GM19463 (cell line): ENCODE data around the gene ZFAND3.

Experiments
- ATAC-seq: cut with Tn5 transposase; IDR thresholded peaks from one replicate; pipeline ENCODE4 v1.9.1; 2021; ENCODE audit warnings: mild to moderate bottlenecking, moderate library complexity; ENCODE audit not compliant: unreplicated experiment

ZFAND3 gene

DNA sequence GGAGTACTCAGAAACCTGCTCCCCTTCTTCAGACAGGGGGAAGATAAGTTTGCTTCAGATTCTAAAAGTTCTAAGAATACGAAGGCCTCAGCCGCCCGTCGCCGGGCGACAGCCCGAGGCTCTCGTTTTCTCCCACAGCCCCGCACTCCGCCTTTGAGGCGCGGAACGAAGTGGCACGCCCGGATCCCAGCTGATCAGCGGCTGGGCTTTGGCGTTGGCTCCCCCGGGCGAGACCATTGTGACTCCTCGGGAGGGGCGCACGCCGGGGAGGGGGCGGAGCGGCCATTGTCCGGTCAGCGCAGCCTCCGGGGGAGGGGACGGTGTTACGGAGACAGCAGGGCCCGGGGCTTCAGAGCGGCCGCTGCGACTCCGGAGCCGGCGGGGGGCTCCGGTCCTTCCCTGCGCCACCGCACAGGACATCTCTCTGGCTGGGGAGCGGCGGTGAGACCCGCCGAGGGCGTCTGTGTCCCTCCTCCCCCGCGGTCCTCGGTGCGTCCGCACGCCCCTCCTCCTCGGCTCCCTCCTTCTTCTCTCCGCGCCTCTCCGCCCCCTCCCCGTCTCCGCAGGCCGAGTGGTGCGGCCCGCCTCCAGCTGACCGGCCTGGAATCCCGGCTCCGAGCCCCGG, at the start of gene ZFAND3:
Gene ZFAND3 (plus strand): TSS at position 551 of the 625 bp plus-strand sequence. CDS start 219 bp downstream, outside the sequence.
- peak; percentile 79 for ATAC-seq

DNA sequence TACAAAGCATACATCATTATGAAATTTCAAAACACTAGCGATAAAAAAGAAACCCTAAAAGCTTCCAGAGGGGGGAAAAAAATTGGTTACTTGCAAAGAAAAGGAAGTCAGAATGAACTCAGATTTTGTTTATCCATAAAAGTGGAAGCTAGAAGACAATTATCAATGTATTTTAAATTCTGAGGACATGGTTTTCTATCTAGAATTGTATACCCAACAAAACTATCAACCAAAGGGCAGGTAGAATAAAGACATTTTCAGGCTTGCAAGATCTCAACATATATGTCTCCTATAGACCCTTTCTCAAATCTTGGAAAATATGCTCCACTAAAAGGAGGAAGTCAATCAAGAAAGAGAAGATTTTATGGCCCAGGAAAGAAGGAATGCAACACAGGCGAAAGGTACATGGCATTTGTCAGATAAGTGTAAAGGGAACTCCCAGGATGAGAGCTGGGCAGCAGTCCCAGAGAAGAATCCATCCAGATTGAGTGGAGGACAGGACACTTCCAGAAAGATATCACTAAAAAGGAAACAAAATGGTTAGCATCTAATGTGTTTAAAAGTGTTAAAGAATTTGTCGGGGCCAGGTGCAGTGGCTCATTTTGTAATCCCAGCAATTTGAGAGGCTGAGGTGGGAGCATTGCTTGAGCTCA, 45.4 kb upstream of the ZFAND3 start:
- no peak for ATAC-seq

DNA sequence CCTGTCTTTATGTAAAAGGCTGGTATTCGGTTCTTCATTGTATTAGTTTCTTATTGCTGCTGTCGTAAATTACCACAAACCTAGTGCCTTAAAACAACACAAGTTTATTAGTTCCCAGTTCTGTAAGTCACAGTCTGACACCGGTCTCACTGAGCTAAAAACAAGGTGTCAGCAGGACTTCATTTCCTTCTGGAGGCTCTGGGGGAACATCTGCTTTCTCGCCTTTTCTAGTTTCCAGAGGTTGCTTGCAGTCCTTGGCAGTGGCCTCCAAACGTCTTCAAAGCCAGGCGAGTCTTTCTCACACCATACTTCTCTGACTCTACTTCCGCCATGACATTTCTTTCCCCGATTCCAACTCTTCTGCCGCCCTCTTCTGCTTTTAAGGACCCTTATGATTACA, 43.0 kb upstream of the ZFAND3 start:
- no peak for ATAC-seq

DNA sequence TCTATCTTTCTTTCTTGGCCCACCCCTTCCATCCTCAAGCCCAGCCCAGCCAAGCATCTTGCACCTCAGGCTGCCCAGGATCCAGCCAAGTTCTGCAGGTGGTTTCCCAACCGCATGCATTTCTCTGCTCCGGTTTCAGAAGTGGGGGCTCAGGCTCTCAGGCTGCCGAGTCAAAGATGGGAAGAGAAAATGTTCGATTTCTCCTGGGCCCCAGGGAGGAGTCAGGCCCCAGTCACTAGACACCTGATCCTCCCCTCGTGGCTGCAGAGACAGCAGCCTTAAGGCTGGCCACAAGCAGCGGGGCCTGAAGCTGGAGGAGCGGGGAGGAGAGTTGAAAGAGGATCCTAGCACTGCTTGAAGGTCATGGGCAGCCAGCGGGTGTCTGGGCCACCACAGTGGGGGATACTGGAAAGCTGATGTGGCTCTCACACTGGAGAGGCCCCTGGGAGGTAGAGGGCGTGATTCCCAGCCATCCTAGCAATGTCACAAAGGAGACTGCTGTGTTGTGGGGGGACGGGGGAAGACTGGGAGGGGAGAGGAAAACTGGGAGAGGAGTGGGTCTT, 42.2 kb upstream of the ZFAND3 start:
- peak; percentile 54 for ATAC-seq

GRCh38 chr6:37779111-37779800, 40.3 kb upstream of the ZFAND3 start:
- no peak for ATAC-seq

DNA sequence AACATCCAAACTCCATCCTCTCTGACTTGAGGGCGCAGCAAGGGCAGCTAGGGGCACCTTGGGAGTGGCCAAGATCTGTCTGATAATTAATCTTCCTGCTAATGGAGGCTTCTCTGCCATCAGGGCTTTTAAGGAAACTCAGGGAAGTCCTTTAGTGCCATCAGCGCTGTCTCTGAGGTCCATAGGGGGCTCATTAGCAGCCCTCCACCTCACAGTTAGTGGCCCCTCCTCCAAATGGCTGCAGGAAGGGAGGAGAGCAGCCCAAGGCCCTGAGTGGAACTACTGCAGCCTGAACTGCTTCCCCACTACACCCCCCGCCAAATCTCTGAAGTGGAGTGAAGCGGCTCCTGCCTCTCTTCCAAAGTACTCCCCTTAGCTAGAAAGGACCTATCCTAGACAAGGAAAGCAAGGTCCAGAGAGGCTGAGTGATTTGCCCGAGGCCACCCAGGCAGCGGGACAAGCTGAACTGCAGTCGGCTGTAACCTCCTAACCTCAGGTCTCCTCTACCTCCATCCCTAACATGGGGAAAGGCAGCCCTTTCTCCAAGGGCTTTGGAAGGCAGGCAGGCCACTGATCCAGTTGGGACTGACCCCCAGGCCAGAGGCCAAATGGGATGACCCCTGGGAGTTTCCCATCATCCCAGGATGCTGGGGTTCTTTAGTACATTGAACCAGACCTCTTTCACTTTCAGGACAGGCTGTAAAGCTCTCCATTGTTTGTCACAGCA, 39.5 kb upstream of the ZFAND3 start:
- no peak for ATAC-seq

- no peak for ATAC-seq
These were observed 37.7 kb upstream of the ZFAND3 start for GRCh38 chr6:37781788-37782187.

DNA sequence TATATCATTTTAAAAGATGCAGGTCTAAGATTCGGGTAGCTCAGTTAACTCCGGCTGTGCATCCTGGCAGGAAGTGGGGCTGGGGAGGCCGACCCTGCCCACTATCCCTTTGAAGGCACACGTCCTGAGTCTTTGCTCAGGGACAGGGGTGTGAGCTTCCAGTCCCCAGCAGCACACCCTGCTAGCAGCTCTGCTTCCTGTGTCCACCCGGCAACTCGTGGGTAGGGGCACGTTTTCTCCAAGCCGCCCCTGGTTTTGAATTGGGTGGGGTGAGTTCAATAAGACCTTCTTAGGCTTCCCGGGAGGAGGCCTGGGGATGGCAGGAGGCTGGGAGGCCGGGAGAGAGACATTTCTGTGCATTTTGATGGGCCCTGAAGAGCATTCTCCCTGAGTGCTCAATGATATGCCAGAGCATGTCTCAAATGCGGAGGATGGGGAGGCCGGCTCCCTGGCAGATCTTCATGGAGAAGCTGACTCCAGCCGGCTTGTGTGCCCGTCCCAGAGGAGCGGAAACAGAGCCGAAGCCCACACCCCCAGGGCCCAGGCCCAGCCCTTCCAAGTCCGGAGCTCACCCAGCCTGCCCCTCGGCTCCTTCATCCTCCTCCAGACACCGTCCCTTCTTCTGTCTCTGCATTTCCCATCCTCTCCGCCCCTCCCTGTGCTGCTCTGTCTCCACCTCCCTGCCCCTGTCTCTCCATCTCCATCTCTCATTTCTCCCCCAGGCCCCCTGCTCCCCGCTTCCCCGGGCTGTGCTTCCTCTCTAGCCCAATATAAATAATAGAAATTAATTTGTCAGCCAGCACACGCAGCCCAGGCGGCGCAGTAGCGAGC, 36.3 kb upstream of the ZFAND3 start:
- ATAC-seq: no peak

GRCh38 chr6:37783856-37784584, 35.5 kb upstream of the ZFAND3 start:
- ATAC-seq: no peak

DNA sequence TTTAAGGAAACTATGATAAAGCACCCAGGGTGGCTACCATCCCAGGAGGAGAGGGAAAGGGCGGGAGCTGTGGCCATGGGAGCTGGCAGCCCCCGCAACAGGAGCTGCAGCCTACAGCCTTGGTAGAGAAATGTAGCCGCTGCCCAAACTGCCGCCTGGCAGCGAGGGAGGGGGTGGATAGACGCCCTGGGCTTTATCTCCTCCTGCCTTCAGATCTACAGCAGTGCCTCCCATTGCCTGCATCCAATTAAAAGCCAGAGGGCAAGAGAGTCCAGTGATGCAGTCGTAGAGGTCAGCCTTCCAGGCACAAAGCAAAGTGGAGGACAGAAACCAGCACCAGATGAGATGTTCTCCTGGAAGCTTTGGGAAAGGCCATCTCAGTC, 35.0 kb upstream of the ZFAND3 start:
- ATAC-seq: no peak

- ATAC-seq: no peak
These were observed 34.4 kb upstream of the ZFAND3 start for GRCh38 chr6:37785002-37785662.

DNA sequence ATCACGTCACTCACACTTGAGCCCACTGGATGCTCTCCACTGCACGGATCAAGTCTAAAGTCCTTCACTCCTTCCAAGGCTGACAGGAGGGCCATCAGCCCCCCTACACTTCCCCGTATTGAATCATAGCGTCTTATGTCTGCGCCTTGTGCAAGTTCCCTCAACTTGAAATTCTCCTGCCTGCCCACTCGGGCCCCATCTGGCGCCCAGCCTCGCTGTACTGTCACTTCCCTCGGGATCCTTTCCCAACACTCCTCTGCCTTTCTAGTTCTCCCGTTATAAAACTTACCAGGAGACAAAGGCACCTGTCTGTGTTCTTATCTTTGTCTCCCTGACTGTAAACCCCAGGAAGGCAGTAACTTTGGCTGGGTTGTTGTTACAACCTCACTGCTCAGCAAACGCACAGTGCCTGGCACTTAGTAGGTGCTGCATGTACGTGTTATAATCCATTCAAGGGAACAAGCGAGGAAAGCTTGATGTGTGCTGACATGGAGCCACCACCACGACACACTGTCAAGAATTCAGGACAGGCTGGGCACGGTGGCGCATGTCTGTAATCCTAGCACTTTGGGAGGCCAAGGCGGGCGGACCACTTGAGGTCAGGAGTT, 33.8 kb upstream of the ZFAND3 start:
- no peak for ATAC-seq

DNA sequence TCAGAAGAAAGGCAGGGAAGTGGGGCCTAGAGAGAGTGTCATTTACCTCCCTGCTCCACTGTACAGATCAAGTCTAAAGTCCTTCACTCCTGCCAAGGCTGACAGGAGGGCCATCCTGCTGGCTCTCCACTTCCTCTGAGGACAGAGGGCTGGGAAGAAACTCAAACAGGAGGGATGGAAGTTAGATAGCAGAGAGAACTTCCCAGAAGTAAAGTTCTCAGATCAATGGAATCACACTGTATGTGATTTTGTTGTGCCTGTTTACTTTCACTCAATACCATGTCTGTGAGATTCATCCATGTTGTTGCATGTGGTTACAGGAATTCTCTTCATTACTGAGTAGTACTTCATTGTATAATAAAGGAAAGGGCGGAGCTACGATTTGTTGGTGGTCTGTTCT, 32.3 kb upstream of the ZFAND3 start:
- no peak for ATAC-seq

- ATAC-seq: no peak
These were observed 31.3 kb upstream of the ZFAND3 start for GRCh38 chr6:37788259-37788658.

DNA sequence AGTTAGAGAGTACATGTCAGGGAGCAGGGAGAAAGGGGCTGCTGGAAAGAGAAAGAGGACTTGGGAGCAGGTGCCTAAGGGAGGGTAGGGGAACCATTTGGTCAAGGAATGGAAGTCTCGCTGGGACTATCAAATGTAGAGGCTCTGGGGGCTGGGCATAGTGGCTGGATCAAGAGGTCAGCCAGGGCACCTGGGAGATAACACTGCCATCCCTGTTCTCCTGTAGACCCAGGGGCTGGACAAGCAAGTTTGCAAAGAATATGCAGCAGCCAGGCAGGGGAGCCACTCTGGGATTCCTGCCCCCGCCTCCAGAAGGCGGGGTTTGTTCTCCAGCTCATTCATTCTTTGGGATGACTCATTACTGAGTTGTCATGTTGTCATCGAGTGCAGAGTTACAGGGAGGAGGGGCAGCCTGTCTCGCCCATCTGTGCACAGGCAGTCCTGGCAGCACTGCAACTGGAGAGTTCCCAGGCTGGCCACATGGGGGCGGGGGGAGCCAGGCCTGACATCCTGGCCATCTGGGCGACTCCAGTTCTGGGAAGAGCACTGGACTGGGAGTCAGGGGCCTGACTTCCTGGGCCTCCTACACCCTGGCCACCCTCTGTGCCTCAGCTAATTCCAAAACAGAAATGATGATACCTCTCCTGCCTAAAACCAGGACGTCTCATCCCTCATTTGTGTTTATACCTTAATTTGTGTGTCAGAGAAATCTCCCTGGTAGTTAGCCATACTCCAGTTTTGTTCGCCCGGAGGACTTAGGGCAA, 28.2 kb upstream of the ZFAND3 start:
- ATAC-seq: peak; percentile 98

DNA sequence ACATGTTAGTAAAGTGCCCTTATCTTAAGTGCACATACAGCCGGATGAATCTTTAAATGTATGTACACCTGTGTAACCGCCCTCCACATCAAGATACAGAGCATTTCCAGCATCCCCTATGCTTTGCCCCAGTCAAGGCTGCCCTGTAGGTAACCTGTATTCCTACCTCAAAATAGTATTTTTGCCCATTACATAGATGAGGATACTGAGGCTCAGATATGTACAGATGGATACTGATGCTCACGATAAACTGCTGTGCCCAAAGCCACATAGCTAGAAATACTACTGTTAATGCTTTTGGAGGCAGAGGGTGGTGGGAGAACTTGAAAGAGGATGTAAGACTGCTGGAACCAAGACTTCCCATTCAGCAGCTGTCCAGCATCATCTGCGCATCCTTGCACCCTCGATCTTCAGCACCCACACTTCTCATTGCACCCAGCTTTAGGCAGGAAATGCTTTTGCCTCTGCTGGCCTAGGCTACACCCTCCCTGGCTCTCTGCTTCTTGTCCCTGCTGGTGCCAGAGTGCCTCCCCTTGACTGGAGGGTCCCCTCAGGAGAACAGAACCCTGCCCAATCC, 27.0 kb upstream of the ZFAND3 start:
- ATAC-seq: no peak

DNA sequence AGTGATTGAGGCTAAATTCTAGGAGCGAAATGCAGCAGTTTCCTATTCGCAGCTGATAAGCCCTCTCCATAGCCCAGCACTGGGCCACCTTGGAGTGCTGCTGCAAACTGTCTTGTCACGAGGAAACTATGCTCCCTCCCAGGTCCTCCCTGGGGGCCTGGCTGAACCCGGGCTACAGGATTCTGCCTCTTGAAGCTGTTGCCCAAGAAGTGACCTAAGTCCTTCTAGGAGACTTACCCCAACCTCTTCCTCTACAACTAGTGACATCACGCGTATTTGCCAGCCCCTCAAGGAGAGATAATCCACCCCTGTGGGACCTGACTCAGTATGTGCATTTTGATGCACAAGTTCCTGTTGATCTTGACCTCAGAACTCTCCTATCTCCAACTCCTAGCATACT, 26.5 kb upstream of the ZFAND3 start:
- no peak for ATAC-seq

GRCh38 chr6:37794825-37795224, 24.7 kb upstream of the ZFAND3 start:
- ATAC-seq: no peak
